Body of pancreas (tissue), 4 donors: Measurements from ENCODE around the gene ASNSD1. TPM values are rescaled to one million over a fixed set of nuclear protein-coding genes. Genes with fewer than 3 reads are reported as not detected.

Experiments
- ATAC-seq: fragments of 150-250 bp; one replicate; pipeline ENCODE4 v1.9.1; 2016
- DNase-seq, 4 donors: peaks; one replicate each; pipeline ENCODE4 v3.0.0-alpha.2; 2019
- H3K27ac ChIP-seq, 4 donors: fragments of 200-600 bp; sonication (generic); 1 replicate in 3 of 4; 2 replicates in 1 of 4; pipeline versions ENCODE4 v1.5.1 to v1.6.1; 2016 to 2019; ENCODE audit warnings: mild to moderate bottlenecking in 1 of 4, mixed read lengths in 1 of 4, moderate library complexity in 1 of 4
- H3K27me3 ChIP-seq, 2 donors: fragments of 200-600 bp; sonication (generic); one replicate each; pipeline ENCODE4 v1.6.0; 2016; ENCODE audit warnings: mild to moderate bottlenecking in 1 of 2
- H3K36me3 ChIP-seq, 2 donors: fragments of 200-600 bp; sonication (generic); replicated peaks in 1 of 2; 2 replicates each; pipeline ENCODE4 v1.5.1; 2016; ENCODE audit warnings: low read depth in 2 of 2; ENCODE audit not compliant: insufficient read depth in 1 of 2
- H3K4me1 ChIP-seq: fragments of 200-600 bp; sonication (generic); one replicate; pipeline ENCODE4 v1.6.0; 2016
- H3K4me3 ChIP-seq, 2 donors: fragments of 200-600 bp; sonication (generic); 1 replicate in 1 of 2; 2 replicates in 1 of 2; pipeline ENCODE4 v1.5.1; 2016 to 2019
- H3K9me3 ChIP-seq, 3 donors: fragments of 200-600 bp; sonication (generic); 1 replicate in 2 of 3; 2 replicates in 1 of 3; pipeline ENCODE4 v1.5.1; 2016
- CTCF ChIP-seq, 7 experiments: fragments of 450-650 bp in 4 of 7; fragments of 200-600 bp in 3 of 7; sonication (generic) in 3 of 7; IDR thresholded peaks; one replicate each; pipeline ENCODE4 v1.5.1; 2016 to 2019; ENCODE audit warnings: antibody characterized with exemption in 7 of 7
- POLR2A ChIP-seq, 3 donors: fragments of 450-650 bp; IDR thresholded peaks; one replicate each; pipeline ENCODE4 v1.6.1; 2016; ENCODE audit warnings: antibody characterized with exemption in 3 of 3, mild to moderate bottlenecking in 2 of 3
- WGBS, 2 donors: methylation state at CpG; one replicate each; pipeline ENCODE4 v1.1.5; 2017; 5-methylcytosine and 5-hydroxymethylcytosine counted together
- intact Hi-C: fragments of 100-400 bp; cut with DNase I; formaldehyde crosslinking; loops from one replicate; pipeline ENCODE4 v1.15.1; 2023
- total RNA-seq, 2 donors: library from RNA; depleted of rRNA; stranded (reverse); fragments of >200 nt; gene quantifications; one replicate each; pipeline ENCODE4 v1.1.0, GENCODE V29; 2016

ASNSD1 gene
- total RNA-seq, 2 donors from 2014 or later, result 9.6 to 22.8 TPM

GRCh38 chr2:189633392-189633811 is 27.9 kb upstream of the ASNSD1 start:
- no peak for ATAC-seq
- Histone ChIP-seq H3K9me3 (no peaks in the 10 kb centered on the region), H3K4me1 (no peaks in the 10 kb centered on the region), H3K36me3 (no peaks in the 10 kb centered on the region), H3K27me3 (no peaks in the 10 kb centered on the region), H3K27ac (no peak overlapping the region), H3K4me3 (no peak overlapping the region)
- 47 to 69% methylated on average over 5 of the region's 5 CpGs for WGBS, 2 donors
- intact Hi-C loops, result loop anchor here (10.0 kb wide), 1 partner anchor 169 kb away; no protein-coding TSS in a partner anchor
- DNase-seq, result peak in 1 of 4 donors; percentile 13
- TF ChIP-seq POLR2A (IDR thresholded peaks at IDR 0.05), result no peak
- peak in 5 of 7 experiments; percentile 21 to 46 (median 33) for TF ChIP-seq CTCF (IDR thresholded peaks at IDR 0.05)

GRCh38 chr2:189635353-189635752 is 25.9 kb upstream of the ASNSD1 start:
- Histone ChIP-seq H3K27me3 (no peaks in the 10 kb centered on the region), H3K4me3 (no peak overlapping the region), H3K36me3 (no peaks in the 10 kb centered on the region), H3K4me1 (no peaks in the 10 kb centered on the region), H3K27ac (no peak overlapping the region), H3K9me3 (no peaks in the 10 kb centered on the region)
- 41 to 46% methylated on average over 2 of the region's 2 CpGs for WGBS, 2 donors
- TF ChIP-seq POLR2A (IDR thresholded peaks at IDR 0.05), result no peak
- TF ChIP-seq CTCF (IDR thresholded peaks at IDR 0.05), result no peak
- DNase-seq, result no peak
- no peak for ATAC-seq
- intact Hi-C loops, result loop anchor here (10.0 kb wide), 1 partner anchor 171 kb away; no protein-coding TSS in a partner anchor

GRCh38 chr2:189638301-189639006 is 22.8 kb upstream of the ASNSD1 start:
- intact Hi-C loops, result loop anchor here (10.0 kb wide), 1 partner anchor 174 kb away; no protein-coding TSS in a partner anchor
- DNase-seq, result no peak
- H3K4me1 ChIP-seq, result no peaks in the 10 kb centered on the region
- no peaks in the 10 kb centered on the region for H3K9me3 ChIP-seq
- no peaks in the 10 kb centered on the region for H3K27me3 ChIP-seq
- TF ChIP-seq POLR2A (IDR thresholded peaks at IDR 0.05) (no peak), CTCF (IDR thresholded peaks at IDR 0.05) (no peak)
- 84 to 89% methylated on average over 4 of the region's 4 CpGs for WGBS, 2 donors
- H3K27ac ChIP-seq, result no peak overlapping the region
- H3K4me3 ChIP-seq, result no peak overlapping the region
- H3K36me3 ChIP-seq, result no peaks in the 10 kb centered on the region
- no peak for ATAC-seq

GRCh38 chr2:189639007-189639609 is 22.2 kb upstream of the ASNSD1 start:
- no peak overlapping the region for H3K27ac ChIP-seq
- H3K27me3 ChIP-seq, result no peaks in the 10 kb centered on the region
- H3K36me3 ChIP-seq, result no peaks in the 10 kb centered on the region
- TF ChIP-seq CTCF (IDR thresholded peaks at IDR 0.05) (no peak), POLR2A (IDR thresholded peaks at IDR 0.05) (no peak)
- no peaks in the 10 kb centered on the region for H3K9me3 ChIP-seq
- intact Hi-C loops, result loop anchor here (10.0 kb wide), 1 partner anchor 174 kb away; no protein-coding TSS in a partner anchor
- 49% methylated on average over 3 of the region's 3 CpGs for WGBS, 2 donors
- ATAC-seq (peak; percentile 24), DNase-seq (no peak)
- no peak overlapping the region for H3K4me3 ChIP-seq
- H3K4me1 ChIP-seq, result no peaks in the 10 kb centered on the region
